NCI-H82 (cell line): Measurements from ENCODE around the gene CEP112.

Source experiments
- DNase-seq: peaks from one replicate; lab custom pipeline; 2025; lab: John Stamatoyannopoulos, UW

CEP112 gene

DNA sequence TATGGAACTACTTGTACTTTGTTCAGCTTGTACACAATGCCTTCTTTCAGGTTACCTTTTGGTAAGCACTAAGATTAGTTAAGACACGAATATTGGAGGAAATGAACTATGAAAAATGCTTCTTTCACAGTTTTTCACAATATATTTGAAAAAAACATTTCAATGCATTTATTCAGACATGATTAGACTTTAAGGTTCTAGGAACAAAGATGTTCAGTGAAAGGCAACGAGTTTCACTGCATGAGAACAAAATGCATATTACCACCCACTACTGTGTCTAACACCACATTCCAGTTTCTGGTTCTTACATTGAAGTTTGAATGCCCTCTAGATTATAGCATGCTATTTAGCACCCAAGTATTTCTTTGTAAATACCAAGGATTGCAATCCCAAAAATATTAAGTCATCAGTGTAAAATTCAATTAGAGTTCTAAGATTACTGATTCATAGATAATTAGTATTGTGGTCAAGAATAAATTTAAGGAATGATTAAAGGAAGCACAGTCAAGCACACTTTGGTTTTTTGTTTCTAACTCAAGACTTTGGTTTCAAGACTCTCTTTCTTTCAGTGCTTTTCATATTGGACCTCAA is 261.7 kb downstream of the CEP112 start:
- DNase-seq: no peak

DNA sequence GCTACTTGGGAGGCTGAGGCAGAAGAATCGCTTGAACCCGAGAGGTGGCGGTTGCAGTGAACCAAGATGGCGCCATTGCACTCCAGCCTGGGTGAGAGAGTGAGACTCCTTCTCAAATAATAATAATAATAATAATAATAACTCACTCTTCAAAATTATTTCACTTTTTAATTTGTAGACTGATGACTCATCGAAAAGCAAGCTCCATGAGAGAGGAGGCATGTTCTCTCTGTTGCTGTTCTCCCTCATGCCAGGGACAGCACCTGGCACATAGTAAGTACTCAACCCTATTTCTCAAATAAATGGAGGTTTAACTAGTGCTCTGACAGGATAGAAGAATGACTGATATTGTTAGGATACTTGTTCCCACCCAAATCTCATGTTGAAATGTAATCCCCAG is 265.3 kb downstream of the CEP112 start:
- DNase-seq: no peak

- DNase-seq: no peak
Measured at GRCh38 chr17:65925606-65926307, 266.2 kb downstream of the CEP112 start.

GRCh38 chr17:65920996-65921395 is 270.9 kb downstream of the CEP112 start:
- DNase-seq: peak; percentile 74

DNA sequence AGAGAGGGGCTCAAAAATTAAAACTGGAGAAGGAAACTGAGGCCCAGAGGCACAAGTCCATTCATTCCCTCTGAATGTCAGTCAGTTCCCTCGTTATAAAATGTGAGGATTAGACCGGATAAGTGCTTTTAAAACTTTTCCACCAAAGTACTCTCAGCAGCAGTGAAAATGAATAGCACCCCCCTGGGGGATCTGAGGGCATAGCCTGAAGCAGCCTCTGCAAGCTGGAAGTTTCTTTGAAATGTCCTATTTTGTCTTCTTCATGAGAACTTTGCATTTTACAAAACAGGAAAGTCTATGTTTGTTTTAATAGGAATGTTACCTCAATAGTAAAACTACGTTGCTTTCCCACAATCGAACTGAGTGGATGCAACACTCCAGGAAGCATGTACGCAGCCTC is 273.0 kb downstream of the CEP112 start:
- no peak for DNase-seq

DNA sequence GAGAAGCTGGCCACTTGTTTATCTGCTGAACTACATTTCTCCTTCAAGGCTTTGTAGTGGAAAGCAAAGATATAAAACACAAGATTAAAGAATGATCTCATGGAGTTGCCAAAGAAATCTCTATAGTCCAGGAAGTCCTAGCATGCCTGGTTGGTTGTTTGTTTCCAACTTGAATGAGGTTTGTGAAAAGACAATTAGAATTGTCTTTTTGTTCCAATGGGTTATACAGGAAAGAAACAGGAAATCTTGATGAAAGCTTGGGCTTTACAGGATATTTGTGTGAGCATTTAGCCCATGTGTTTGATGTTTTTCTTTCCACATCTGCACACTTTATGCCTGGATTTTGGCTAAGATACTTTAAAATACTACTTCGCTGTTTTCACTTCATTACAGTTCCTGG is 273.4 kb downstream of the CEP112 start:
- DNase-seq: no peak

GRCh38 chr17:65917560-65917959 is 274.4 kb downstream of the CEP112 start:
- DNase-seq: no peak

GRCh38 chr17:65916425-65916824 is 275.5 kb downstream of the CEP112 start:
- no peak for DNase-seq

DNA sequence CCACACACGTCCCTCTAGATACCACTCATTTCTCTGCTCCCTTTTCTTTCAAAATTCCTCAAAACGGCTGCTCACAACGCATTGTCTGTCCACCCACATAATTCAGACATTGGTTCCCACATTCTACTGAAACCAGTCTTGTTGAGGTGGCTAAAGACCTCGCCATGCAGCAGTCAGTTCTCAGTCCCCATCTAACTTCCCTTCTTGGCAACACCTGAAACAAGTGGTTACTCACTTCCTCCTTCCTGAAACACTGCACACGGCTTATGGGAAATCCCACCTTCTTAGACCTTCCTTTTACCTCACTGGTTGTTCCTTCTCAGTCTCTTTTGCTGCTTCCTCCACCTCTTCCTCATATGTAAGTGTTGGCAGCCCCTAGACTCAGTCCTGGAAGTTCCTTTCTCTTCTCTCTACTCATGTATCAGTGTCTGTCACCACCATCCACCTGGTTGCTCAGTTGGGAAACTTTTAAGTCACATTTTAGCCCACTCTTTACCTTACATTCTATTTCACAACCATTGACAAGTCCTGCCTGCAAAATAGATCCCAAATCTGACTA is 277.1 kb downstream of the CEP112 start:
- no peak for DNase-seq

DNA sequence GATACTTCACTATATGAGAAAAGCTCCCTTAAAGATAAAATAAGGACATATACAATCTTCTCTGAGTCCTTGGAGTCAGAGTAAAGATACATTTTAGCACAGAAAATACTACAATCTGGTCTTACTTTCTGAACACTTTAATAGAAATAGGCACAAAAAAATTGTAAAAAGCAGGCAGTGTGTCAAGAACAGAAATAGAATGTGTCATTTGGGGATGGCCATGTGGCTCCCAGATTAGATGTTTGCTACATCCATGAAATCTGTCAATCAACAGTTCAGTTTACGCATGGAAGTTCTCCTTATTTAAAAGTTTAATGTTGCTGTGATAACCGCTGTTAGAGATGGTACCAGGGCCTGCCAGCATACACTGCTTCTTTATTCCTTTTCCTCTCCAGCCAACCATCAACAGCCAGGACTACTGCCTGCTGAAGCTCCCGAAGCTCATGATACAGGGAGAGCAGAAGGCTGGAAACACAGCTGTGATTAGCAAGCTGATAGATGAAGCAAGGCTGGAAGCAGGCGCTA is 278.5 kb downstream of the CEP112 start:
- no peak for DNase-seq

GRCh38 chr17:65910836-65911235 is 281.1 kb downstream of the CEP112 start:
- DNase-seq: no peak

DNA sequence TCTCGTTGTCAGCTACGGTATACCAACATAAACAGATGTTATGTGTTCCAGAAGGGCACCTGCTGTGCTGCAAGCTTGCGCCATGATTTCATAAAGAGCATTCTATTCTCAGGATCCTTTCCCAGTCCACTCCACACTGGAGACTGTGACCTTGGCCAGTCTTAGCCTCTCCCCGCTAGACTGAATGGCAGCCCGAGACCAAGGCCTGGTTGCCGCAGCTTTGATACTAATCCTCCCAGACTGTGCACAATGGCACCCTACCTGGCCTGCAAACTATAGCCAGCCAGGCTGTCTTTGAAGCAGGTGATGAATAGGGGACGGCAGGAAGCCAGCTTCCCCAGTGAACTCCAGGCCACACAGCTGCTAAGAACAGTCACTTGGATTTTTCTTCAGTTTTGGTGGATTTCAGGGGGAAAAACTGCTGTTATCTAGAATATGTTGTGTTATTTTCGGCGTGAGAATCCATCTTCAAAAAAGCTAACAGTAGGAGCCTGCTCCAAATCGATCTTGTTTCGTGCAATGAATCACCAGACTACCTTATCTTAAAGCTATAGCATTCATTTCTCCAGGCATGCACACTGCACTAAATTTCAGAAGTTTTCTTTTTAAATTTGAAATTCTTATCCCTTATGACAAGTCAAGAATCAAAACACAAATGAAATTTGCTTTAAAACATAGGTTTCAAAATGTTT is 289.0 kb downstream of the CEP112 start:
- DNase-seq: no peak

DNA sequence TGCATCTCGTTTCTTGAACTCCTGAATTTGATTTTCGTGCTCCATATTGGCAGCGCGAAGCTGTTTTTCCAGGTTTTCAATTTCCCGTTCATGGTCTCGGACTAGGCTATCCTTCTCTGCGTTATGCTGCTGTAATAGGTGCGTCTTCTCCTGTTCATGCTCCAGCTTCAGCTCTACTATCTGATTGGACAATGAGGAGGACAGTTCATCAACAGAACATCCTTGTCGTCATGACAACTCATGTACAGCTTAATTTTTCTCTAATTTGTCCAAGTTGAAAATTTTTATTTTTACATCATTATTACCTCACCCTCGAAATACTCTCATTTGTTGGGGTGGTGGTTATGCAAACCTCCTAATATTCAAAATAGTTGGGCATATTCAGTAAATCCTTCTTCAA is 289.8 kb downstream of the CEP112 start:
- DNase-seq: no peak

DNA sequence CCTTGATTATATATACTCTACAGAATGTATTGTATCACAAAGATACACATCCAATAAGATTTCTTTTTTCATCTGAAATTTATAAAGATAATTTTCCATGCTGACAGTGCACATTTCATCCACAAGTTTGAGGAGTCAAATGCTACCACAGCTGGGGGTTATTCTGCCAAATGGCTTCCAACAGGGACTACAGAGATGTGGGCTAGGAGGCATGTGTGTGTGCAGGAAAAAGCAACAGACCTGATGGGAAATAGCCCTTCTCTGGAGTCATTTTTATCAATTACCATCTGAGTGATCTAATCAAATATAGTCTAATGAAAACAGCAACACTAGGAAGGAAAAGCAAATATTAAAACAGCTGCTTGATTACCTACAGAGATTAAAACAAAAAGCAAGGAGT is 290.5 kb downstream of the CEP112 start:
- DNase-seq: no peak

- DNase-seq: no peak
Measured at GRCh38 chr17:65900216-65900615, 291.7 kb downstream of the CEP112 start.

DNA sequence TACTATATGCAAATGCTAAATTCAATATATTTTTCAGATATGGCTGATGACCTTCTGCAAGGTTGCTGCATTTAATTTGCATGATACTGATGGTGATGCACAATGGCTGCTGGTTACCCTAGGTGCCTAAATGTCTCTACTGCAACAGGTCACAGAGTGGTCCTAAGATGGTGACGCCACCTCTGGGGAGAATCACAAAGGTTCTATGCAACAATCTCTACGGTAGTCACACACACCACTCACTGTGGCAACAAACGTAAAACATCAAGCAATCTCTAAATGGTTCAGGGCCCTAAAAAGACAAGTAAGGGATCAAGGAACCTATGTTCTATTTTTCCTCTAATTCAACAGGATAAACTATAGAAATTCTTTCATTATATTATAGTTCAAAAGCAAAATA is 293.3 kb downstream of the CEP112 start:
- DNase-seq: no peak

DNA sequence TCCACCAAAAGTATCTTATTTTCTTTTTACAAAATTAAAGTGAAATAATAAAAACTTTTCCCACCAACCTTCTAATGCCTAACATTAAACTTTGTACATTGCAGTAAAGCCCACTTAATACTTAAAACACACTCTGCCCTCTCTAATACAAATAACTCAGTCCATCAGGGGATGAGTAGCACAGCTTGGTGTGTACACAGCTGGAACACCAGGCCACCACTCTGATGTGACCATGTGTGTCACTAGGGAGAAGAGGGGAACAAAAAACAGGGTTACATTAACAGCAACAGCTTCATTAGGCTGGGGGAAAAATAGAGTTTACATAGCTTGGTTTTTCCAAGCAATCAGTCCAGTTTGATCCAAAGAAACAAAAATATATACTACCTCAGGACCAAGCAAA is 295.0 kb downstream of the CEP112 start:
- no peak for DNase-seq

- DNase-seq: no peak
Measured at GRCh38 chr17:65895969-65896368, 296.0 kb downstream of the CEP112 start.

DNA sequence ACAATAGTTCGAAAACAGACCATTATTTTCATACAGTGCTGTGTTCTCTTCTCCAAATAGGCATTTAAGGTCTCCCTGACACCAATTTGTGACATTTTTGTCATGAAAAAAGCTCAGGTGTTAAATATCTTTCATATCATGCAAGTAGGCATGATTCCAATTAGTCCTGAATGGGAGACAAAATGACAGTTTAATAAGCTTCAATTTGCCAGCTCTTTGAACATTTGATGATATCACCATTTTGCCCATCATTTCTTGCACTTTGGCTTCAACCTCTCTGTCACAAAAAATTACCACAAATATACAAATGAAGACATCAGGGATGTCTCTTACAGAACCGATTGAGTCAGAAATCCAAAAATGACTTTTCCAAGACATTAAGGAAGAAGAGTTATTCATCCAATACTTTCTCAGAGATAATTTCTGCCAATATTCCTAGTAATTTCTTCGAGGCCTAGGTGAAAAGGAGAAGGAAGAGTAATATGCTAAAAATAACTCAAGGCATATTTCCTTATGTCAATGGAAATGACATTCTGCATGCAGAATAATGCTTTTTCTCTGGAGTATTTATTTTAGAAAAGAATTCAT is 298.1 kb downstream of the CEP112 start:
- DNase-seq: no peak

DNA sequence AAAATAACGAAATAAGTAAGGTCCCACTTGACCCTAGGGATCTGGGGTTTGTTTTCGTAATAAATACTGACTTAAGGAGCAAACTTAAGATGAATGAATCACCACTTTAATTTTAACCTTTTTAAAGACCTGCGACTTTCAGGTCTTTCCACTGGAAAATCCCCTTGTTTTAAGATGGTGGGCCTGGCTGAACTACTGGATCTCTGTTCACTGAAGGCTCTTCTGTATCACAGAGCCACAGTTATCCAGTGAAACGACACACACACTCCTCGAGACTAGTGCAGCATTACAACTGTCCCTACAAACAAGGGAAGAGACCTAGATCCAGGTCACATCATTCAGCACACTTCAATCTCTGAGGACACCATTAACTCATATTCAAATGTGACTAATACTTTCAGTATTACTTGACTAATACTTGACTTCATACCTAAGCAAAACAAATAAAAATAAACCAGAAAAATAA is 299.0 kb downstream of the CEP112 start:
- no peak for DNase-seq

GRCh38 chr17:65891231-65891735 is 300.6 kb downstream of the CEP112 start:
- DNase-seq: no peak

- DNase-seq: no peak
Measured at GRCh38 chr17:65888649-65889048, 303.3 kb downstream of the CEP112 start.
